Dedifferentiated amniotic fluid mesenchymal stem cell (primary cell): ENCODE measurements around the gene TUBGCP3.

Experiments used
- DNase-seq: peaks from one replicate; pipeline ENCODE4 v3.0.0-alpha.2; 2016; ENCODE audit errors: extremely low spot score

The TUBGCP3 gene

GRCh38 chr13:112453874-112454647 is 133.9 kb downstream of the TUBGCP3 start:
- DNase-seq: no peak

GRCh38 chr13:112453207-112453829 is 134.6 kb downstream of the TUBGCP3 start:
- DNase-seq: no peak

GRCh38 chr13:112452380-112453206 is 135.4 kb downstream of the TUBGCP3 start:
- DNase-seq: no peak

- no peak for DNase-seq
Observed at GRCh38 chr13:112451512-112452379, 136.2 kb downstream of the TUBGCP3 start.

- no peak for DNase-seq
Observed at GRCh38 chr13:112450904-112451240, 137.1 kb downstream of the TUBGCP3 start.

GRCh38 chr13:112450118-112450903 is 137.6 kb downstream of the TUBGCP3 start:
- DNase-seq: no peak

- DNase-seq: no peak
Observed at GRCh38 chr13:112449545-112449930, 138.4 kb downstream of the TUBGCP3 start.

- DNase-seq: no peak
Observed at GRCh38 chr13:112448621-112449544, 139.1 kb downstream of the TUBGCP3 start.

GRCh38 chr13:112447761-112448603 is 140.0 kb downstream of the TUBGCP3 start:
- no peak for DNase-seq

GRCh38 chr13:112447306-112447705 is 140.6 kb downstream of the TUBGCP3 start:
- no peak for DNase-seq

- no peak for DNase-seq
Observed at GRCh38 chr13:112446867-112447266, 141.1 kb downstream of the TUBGCP3 start.

GRCh38 chr13:112446347-112446861 is 141.5 kb downstream of the TUBGCP3 start:
- DNase-seq: no peak

GRCh38 chr13:112445411-112446271 is 142.3 kb downstream of the TUBGCP3 start:
- no peak for DNase-seq

GRCh38 chr13:112444416-112445399 is 143.2 kb downstream of the TUBGCP3 start:
- no peak for DNase-seq

GRCh38 chr13:112443995-112444311 is 144.0 kb downstream of the TUBGCP3 start:
- DNase-seq: no peak

- no peak for DNase-seq
Observed at GRCh38 chr13:112443191-112443994, 144.6 kb downstream of the TUBGCP3 start.
